GM19395 (cell line): ENCODE data around the gene SIX3.

Source experiments
- ATAC-seq: cut with Tn5 transposase; IDR thresholded peaks from one replicate; pipeline ENCODE4 v1.9.1; 2021; ENCODE audit warnings: mild to moderate bottlenecking, moderate library complexity; ENCODE audit not compliant: unreplicated experiment

The SIX3 gene

GRCh38 chr2:44954889-44955592, 13.5 kb downstream of the SIX3 start:
- ATAC-seq: peak; percentile 7

DNA sequence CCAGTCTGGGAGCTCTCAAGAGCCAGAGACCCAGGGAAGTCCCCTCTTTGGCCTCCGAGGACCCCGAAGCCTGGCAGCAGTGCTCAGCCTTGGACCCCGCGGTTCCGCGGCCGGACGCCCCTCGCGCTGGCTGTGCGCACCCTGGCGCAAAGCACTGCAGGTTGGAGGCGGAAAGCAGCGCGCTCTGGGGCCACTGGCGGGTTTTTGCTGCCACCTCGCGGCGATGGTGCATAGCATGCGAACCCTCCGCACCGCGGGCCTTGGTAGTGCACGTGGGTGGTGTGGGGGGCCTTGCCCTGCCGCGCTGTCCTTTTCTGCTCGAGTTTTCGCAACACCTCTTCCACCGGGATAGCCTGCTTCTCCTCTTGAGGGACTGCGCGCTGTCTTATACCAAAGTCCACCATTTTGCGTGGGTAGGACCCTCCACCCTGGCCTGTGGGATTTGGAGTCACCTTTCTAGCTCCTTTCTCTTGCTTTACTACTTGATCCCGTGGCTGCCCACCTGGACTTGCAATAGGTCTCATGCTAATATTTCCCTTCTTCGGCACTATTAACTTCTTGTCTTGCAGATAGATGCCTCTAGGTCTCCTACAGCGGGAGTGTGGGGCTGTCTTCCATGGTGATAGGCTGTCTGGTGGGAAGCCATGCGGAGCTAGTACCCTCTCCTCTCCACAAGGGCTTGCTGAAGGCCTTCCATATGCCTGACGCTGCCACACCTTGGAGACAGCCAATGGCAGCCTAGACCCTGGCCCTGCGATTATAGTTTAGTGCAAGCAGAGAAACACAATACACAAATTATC, 14.3 kb downstream of the SIX3 start:
- peak; percentile 67 for ATAC-seq

DNA sequence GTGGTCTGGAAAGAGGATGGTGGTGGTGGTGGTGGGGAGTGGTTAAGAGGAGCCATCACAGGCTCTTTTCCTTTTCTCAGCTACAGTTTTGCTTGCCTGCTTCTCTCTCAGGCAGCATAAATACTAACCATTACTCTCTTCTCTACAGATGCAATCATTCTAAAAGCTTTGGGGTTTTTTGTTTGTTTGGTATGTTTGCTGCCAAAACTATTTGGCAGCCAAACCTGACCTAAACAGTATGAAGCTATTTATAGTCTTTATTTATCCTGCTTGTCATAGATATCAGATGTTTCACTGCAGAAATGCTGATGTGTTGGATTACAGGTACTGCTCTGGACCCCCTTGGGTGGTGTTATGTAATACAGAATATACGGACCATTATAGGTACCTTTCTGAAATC, 15.3 kb downstream of the SIX3 start:
- no peak for ATAC-seq

DNA sequence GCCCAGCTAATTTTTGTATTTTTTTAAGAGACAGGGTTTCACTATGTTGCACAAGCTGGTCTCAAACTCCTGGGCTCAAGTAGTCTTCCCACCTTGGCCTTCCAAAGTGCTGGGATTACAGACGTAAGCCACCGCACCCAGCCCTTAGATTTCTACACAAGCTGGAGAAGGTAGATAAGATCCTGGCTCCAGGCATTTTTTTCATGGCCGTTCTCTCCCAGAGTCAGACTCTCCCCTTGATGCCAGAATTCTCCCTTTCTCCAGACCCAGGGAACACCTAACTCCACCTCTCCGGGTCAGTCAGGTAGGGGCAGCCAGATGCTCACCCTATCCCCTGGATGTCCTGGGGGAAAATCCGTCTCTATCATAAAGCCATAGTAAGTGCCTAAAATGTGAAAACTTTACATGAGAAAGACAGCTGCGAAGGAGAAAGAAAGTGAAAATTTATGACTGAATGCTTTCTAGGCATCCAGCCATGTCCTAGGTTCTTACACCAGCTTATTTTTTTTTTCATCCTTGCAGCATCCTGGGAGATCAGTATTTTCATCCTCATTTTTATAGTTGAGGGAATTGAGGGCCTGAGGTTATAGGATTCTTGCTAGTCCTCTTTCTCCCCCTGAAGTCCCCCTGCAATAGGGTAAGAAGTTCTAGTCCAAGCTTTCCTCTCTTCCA, 16.3 kb downstream of the SIX3 start:
- no peak for ATAC-seq

DNA sequence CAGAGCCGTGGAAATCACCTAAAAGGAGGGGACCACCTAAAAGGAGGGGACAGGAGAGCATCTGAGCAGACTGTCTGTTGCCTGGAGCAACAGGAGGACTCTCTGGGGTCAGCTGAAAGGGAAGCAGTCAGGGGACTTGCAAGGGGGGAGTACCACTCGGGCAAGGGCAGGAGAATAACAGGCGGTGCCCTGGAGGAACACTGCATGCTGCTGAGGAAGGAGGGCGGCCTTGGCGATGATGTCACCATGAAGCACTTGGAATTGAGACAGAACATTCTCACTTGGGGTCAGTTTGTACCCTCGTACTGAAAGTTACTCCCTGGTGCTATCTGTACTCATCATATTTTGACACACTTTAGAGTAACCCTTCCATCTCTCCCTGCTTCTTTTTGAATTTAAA, 18.4 kb downstream of the SIX3 start:
- no peak for ATAC-seq

DNA sequence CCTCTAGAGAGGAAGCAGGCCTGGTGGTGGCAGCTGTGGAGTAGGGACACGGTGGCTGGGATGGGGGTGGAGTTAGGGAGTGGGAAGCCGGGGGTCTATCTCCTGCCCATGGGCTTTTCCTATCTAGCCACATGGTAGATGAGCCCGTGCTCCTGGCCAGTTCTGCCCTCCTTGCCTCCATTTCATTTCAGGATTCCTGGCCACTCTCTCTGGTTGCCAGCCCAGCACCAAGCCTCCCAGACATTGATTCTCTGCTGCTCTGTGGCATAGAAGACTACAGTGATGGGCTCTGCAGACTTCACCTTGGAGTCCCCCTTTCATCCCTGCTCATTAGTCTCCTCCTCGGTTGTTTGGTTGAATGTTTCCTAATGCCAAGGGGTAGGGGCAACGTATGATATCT, 19.4 kb downstream of the SIX3 start:
- ATAC-seq: no peak

DNA sequence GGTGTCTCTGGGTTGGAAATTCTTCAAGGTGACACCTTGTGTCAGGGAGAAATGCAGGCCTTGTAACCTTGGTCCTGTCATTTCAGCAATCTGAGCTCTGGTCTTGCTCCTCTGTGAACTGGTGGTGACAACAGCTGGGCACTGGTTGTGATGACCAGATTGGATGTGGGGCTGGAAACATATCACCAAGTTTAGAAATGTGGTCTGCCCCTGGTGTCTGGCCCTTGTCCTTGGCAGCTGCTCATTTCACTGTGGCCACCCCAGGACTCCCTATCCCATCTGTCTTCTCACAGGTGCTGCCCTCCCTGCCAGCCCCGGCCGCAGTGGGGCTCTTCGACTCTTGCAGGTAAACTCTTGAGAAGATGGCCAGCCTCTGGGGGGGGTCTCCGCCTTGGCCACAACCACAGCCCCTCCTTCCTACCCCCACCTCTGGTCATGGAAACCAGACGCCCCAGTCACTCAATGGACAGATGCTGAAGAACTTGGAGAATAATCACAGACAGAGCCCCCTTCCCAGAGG, 20.7 kb downstream of the SIX3 start:
- no peak for ATAC-seq

DNA sequence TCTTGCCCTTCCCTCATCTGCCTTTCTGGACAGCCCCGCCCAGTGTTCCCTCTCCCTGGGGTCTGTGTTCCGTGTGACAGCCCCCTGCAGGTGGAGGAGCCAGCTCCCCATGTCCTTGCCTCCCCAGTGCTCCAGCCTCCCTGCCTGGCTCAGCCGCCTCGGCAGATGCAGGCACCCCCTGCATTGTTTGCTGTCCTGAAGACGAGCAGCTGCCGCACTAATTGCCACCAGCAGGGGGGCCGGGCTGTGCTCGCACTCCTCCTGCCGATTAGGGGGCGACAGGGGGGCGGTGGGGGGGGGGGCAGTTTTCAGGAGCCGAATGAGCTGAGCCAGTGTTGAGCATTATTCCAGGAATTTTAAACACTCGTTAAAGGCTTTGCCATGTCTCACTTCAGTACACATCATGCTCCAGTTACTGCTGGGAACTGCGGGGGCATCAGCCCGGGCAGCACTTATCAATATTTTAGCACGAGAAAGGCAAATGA, 23.3 kb downstream of the SIX3 start:
- ATAC-seq: no peak

DNA sequence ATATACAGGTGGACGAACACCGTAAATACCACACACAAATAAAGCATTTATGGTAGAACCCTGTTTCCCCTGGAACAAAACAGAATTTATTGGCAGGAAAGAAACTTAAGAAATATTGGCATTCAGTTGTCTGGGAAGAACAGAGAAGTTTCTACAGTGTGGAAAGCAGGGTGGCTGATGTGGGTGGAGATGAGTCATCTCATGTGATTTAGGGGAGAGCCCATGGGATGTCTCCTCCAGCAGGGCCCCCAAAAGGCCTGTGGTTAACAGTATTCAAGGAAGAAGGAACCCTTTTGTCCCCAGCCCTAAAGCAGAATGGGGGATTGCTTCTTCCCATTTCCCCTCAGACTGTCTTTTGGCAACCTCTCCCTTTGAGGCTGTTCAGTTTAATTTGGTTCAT, 24.2 kb downstream of the SIX3 start:
- ATAC-seq: no peak

DNA sequence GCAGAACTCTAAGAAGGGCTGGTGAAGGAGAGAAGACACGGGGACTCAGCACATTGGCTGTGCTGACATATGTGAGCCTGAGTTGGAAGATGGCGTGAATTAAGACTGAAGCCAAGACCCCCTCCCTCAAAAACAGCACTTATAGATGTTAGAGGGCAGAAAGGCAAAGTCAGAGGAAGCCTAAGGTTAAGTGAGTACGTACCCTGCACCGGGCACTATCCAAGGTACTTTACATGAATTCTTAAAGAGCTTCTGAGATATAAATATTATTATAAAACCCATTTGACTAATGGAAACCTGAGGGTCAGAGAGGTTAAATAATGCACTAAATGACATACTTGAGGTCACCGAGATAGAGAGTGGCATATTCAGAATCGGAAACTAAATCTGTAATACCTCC, 25.6 kb downstream of the SIX3 start:
- no peak for ATAC-seq

- ATAC-seq: no peak
Measured at GRCh38 chr2:44967727-44968432, 26.4 kb downstream of the SIX3 start.

DNA sequence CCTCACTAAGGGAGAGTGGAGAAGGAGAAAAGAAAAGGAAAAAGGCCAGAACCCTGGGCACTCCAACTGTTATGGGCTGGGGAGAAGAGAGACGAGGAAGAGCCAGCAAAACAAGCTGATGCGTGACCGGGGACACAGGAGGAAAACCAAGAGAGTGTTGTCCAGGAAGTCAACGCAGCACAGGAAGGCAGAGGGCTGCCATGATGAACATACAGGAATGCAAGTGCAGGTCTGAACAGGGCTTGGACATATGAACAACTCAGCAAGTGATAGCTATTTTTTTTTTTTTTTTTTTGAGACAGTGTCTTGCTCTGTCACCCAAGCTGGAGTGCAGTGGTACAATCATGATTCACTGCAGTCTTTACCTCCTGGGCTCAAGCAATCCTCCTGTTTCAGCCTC, 28.4 kb downstream of the SIX3 start:
- no peak for ATAC-seq

DNA sequence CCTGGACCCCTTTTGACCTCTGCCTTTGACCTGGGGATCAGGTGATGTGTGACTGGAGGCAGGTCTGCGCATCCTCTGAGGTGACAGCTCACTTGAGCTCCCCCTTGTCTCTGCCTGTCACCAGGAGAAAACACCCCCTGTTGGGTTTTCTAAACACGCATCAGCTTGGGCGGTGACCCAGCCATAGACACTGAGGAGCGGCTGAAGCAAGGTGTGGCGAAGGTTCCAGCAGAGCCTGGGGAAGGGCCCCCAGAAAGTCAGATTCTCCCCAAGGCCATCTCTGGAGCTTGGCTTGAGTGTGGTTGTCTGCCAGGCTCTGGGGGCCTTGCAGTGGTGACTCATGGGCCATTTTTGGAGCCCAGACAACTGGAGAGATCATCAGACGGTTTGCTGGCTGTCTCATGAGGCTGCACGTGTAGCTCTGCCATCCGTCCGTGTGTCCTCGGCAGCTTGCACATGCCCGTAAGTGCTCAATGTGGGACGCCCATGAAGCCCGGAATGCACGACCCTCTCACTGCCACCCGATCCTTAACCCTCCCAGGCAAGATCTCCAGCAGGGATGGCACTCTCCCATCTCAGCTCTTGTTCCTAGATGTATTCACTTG, 29.4 kb downstream of the SIX3 start:
- ATAC-seq: no peak

- no peak for ATAC-seq
Measured at GRCh38 chr2:44972771-44973535, 31.5 kb downstream of the SIX3 start.

GRCh38 chr2:44974064-44974715, 32.7 kb downstream of the SIX3 start:
- ATAC-seq: no peak

- no peak for ATAC-seq
Measured at GRCh38 chr2:44975571-44976450, 34.3 kb downstream of the SIX3 start.

DNA sequence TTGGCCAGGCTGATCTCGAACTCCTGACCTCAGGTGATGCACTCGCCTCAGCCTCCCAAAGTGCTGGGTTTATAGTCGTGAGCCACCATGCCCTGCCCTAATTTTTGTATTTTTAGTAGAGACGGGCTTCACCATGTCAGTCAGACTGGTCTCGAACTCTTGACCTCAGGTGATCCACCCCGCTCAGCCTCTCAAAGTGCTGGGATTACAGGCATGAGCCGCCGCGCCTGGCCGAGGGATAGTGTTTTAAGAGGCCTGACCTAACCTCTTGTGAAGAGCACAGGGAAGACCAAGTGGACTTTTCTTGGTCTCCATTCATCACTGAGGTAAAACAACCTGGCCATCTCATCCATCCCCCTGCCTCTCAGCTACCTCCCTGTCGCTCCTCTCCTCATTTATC, 38.1 kb downstream of the SIX3 start:
- ATAC-seq: no peak
